ENCODE measurements around the gene DNAH10. TPM values are rescaled to one million over a fixed set of nuclear protein-coding genes. Genes with fewer than 3 reads are reported as not detected.

Gene DNAH10
- polyA plus RNA-seq, 3 donors from 2014 or later, result 0.02 to 0.24 (median 0.16) TPM

GRCh38 chr12:123924539-123924938 is 162.4 kb downstream of the DNAH10 start:
- no peak for DNase-seq
- Mint-ChIP-seq H3K4me3 (no peak overlapping the region), H3K9me3 (no peaks in the 10 kb centered on the region), H3K27me3 (ENCODE audit: low read depth in 3 of 3) (peaks cover 0 to 6% (median 2%) of the 10 kb centered on the region in 3 donors), H3K27ac (peak overlapping the region in 1 of 6 donors; percentile 78), H3K36me3 (no peaks in the 10 kb centered on the region), H3K4me1 (no peaks in the 10 kb centered on the region)

- H3K27me3 Mint-ChIP-seq (ENCODE audit: low read depth in 3 of 3), result peaks cover 0 to 6% (median 0%) of the 10 kb centered on the region in 3 donors
- H3K27ac Mint-ChIP-seq, result no peak overlapping the region
- no peak overlapping the region for H3K4me3 Mint-ChIP-seq
- no peaks in the 10 kb centered on the region for H3K9me3 Mint-ChIP-seq
- H3K4me1 Mint-ChIP-seq, result peaks cover 4% of the 10 kb centered on the region in 2 donors
- no peaks in the 10 kb centered on the region for H3K36me3 Mint-ChIP-seq
- no peak for DNase-seq
Measured at GRCh38 chr12:123928274-123928865, 166.3 kb downstream of the DNAH10 start.

- Mint-ChIP-seq H3K27me3 (ENCODE audit: low read depth in 3 of 3) (peaks cover 0 to 6% (median 0%) of the 10 kb centered on the region in 3 donors), H3K36me3 (no peaks in the 10 kb centered on the region), H3K4me1 (peaks cover 9% of the 10 kb centered on the region in 2 donors), H3K9me3 (no peaks in the 10 kb centered on the region), H3K4me3 (no peak overlapping the region), H3K27ac (no peak overlapping the region)
- DNase-seq, result no peak
Measured at GRCh38 chr12:123928897-123929296, 166.8 kb downstream of the DNAH10 start.

- peaks cover 21% of the 10 kb centered on the region in 2 donors for H3K4me1 Mint-ChIP-seq
- peaks cover 0 to 3% (median 0%) of the 10 kb centered on the region in 3 donors for H3K27me3 Mint-ChIP-seq (ENCODE audit: low read depth in 3 of 3)
- no peaks in the 10 kb centered on the region for H3K9me3 Mint-ChIP-seq
- H3K4me3 Mint-ChIP-seq, result no peak overlapping the region
- no peak for DNase-seq
- no peaks in the 10 kb centered on the region for H3K36me3 Mint-ChIP-seq
- no peak overlapping the region for H3K27ac Mint-ChIP-seq
Measured at GRCh38 chr12:123929946-123930583, 168.0 kb downstream of the DNAH10 start.

GRCh38 chr12:123931686-123932321 is 169.7 kb downstream of the DNAH10 start:
- H3K27ac Mint-ChIP-seq, result peak overlapping the region in 2 of 6 donors; percentile 11 to 35
- H3K27me3 Mint-ChIP-seq (ENCODE audit: low read depth in 3 of 3), result peaks cover 0 to 3% (median 2%) of the 10 kb centered on the region in 3 donors
- no peak overlapping the region for H3K4me3 Mint-ChIP-seq
- peaks cover 37 to 39% of the 10 kb centered on the region in 2 donors for H3K4me1 Mint-ChIP-seq
- peaks cover 0 to 6% (median 5%) of the 10 kb centered on the region in 3 donors for H3K36me3 Mint-ChIP-seq
- no peaks in the 10 kb centered on the region for H3K9me3 Mint-ChIP-seq
- DNase-seq, result no peak

- peak overlapping the region in 4 of 5 donors; percentile 52 to 80 (median 70) for H3K4me3 Mint-ChIP-seq
- H3K27ac Mint-ChIP-seq, result peak overlapping the region in 5 of 6 donors; percentile 70 to 88 (median 82)
- DNase-seq, result no peak
- H3K36me3 Mint-ChIP-seq, result peaks cover 8 to 11% (median 10%) of the 10 kb centered on the region in 3 donors
- H3K4me1 Mint-ChIP-seq, result peaks cover 49 to 53% of the 10 kb centered on the region in 2 donors
- peaks cover 6 to 10% (median 8%) of the 10 kb centered on the region in 3 donors for H3K27me3 Mint-ChIP-seq (ENCODE audit: low read depth in 3 of 3)
- no peaks in the 10 kb centered on the region for H3K9me3 Mint-ChIP-seq
Measured at GRCh38 chr12:123933214-123933613, 171.1 kb downstream of the DNAH10 start.

GRCh38 chr12:123934016-123934620 is 172.0 kb downstream of the DNAH10 start:
- H3K27me3 Mint-ChIP-seq (ENCODE audit: low read depth in 3 of 3), result peaks cover 7 to 16% (median 10%) of the 10 kb centered on the region in 3 donors
- peak in 2 of 3 donors; percentile 17 to 25 for DNase-seq
- peak overlapping the region; percentile 73 to 93 (median 88) for H3K27ac Mint-ChIP-seq
- no peaks in the 10 kb centered on the region for H3K9me3 Mint-ChIP-seq
- H3K4me3 Mint-ChIP-seq, result peak overlapping the region; percentile 50 to 80 (median 68)
- H3K4me1 Mint-ChIP-seq, result peaks cover 58 to 62% of the 10 kb centered on the region in 2 donors
- peaks cover 8 to 11% (median 10%) of the 10 kb centered on the region in 3 donors for H3K36me3 Mint-ChIP-seq

GRCh38 chr12:123934829-123935228 is 172.7 kb downstream of the DNAH10 start:
- Mint-ChIP-seq H3K4me1 (peaks cover 63 to 66% of the 10 kb centered on the region in 2 donors), H3K4me3 (peak overlapping the region; percentile 50 to 80 (median 68)), H3K36me3 (peaks cover 8 to 11% (median 10%) of the 10 kb centered on the region in 3 donors), H3K9me3 (no peaks in the 10 kb centered on the region), H3K27ac (peak overlapping the region; percentile 73 to 93 (median 88)), H3K27me3 (ENCODE audit: low read depth in 3 of 3) (peaks cover 7 to 16% (median 10%) of the 10 kb centered on the region in 3 donors)
- DNase-seq, result peak; percentile 60 to 63 (median 62)

GRCh38 chr12:123935956-123936355 is 173.9 kb downstream of the DNAH10 start:
- no peak for DNase-seq
- H3K4me3 Mint-ChIP-seq, result peak overlapping the region in 4 of 5 donors; percentile 18 to 72 (median 67)
- H3K9me3 Mint-ChIP-seq, result no peaks in the 10 kb centered on the region
- peaks cover 7 to 16% (median 10%) of the 10 kb centered on the region in 3 donors for H3K27me3 Mint-ChIP-seq (ENCODE audit: low read depth in 3 of 3)
- peaks cover 66 to 67% of the 10 kb centered on the region in 2 donors for H3K4me1 Mint-ChIP-seq
- H3K27ac Mint-ChIP-seq, result peak overlapping the region in 4 of 6 donors; percentile 53 to 88 (median 84)
- peaks cover 8 to 11% (median 10%) of the 10 kb centered on the region in 3 donors for H3K36me3 Mint-ChIP-seq

- Mint-ChIP-seq H3K27me3 (ENCODE audit: low read depth in 3 of 3) (peaks cover 7 to 16% (median 10%) of the 10 kb centered on the region in 3 donors), H3K27ac (peak overlapping the region; percentile 78 to 91 (median 88)), H3K9me3 (no peaks in the 10 kb centered on the region), H3K36me3 (peaks cover 10 to 14% (median 13%) of the 10 kb centered on the region in 3 donors), H3K4me1 (peaks cover 66 to 67% of the 10 kb centered on the region in 2 donors), H3K4me3 (peak overlapping the region; percentile 62 to 77 (median 72))
- DNase-seq, result no peak
Measured at GRCh38 chr12:123936471-123936870, 174.4 kb downstream of the DNAH10 start.

- Mint-ChIP-seq H3K27ac (peak overlapping the region; percentile 92 to 96 (median 95)), H3K4me3 (peak overlapping the region; percentile 77 to 95 (median 83)), H3K27me3 (ENCODE audit: low read depth in 3 of 3) (peaks cover 7 to 16% (median 10%) of the 10 kb centered on the region in 3 donors), H3K9me3 (no peaks in the 10 kb centered on the region), H3K4me1 (peaks cover 66 to 67% of the 10 kb centered on the region in 2 donors), H3K36me3 (peaks cover 15 to 20% (median 20%) of the 10 kb centered on the region in 3 donors)
- DNase-seq, result no peak
Measured at GRCh38 chr12:123936956-123937706, 175.0 kb downstream of the DNAH10 start.

GRCh38 chr12:123937707-123938591 is 175.8 kb downstream of the DNAH10 start:
- DNase-seq, result peak; percentile 83 to 85 (median 83)
- Mint-ChIP-seq H3K4me1 (peaks cover 66 to 67% of the 10 kb centered on the region in 2 donors), H3K36me3 (peaks cover 21 to 29% (median 28%) of the 10 kb centered on the region in 3 donors), H3K4me3 (peak overlapping the region; percentile 74 to 95 (median 83)), H3K27me3 (ENCODE audit: low read depth in 3 of 3) (peaks cover 7 to 16% (median 10%) of the 10 kb centered on the region in 3 donors), H3K9me3 (no peaks in the 10 kb centered on the region), H3K27ac (peak overlapping the region; percentile 92 to 96 (median 95))

Measured in immature natural killer cell (primary cell).